Superior temporal gyrus (tissue), 1 donor: ENCODE measurements around the gene TMEM181.
"Not testable (repeated sequence)": the region's sequence is repeated elsewhere in the genome, so short reads cannot be mapped to it uniquely, and the experiment has no call there.

Experiments
- DNase-seq: peaks from one replicate; pipeline ENCODE4 v3.0.0-alpha.2; 2016; ENCODE audit errors: extremely low spot score

The TMEM181 gene

DNA sequence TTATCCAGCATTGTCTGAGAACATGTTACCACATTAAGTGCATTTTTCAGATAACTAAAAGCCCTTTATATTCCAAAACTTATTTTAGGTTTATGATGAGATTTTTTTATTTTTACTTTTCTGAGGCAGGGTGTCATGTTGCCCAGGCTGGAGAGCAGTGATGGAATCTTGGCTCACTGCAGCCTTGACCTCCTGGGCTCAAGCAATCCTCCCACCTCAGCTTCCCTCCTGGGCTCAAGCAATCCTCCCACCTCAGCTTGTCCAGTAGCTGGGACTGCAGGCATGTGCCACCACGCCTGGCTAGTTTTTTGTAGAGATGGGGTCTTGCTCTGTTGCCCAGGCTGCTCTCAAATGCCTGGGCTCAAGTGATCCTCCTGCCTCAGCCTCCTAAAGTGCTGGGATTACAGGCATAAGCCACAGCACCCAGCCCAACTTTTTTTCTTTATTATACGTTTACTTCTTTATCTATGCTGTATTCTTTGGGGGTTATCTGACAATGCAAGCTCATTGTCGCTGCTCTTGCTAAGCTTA lies 78.5 kb downstream of the TMEM181 start:
- DNase-seq: no peak

DNA sequence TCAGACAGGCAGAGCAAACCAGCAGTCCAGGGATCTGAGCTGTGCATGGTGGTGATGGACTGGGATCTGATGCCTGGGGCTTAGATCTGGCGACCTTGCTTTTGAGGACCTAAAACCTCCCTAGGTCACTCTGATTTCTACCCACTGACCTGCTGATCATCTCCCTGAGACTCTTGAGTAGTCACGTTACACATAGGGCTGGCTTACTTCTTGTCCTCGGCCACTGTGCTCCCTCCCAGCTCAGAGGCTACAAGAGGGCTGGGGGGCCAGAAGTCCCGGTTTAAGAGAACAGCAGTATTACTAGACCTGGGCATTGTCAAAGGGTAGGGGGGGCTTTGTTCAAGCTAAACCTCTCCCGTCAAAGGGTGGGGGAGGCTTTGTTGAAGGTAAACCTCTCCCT lies 79.2 kb downstream of the TMEM181 start:
- no peak for DNase-seq

DNA sequence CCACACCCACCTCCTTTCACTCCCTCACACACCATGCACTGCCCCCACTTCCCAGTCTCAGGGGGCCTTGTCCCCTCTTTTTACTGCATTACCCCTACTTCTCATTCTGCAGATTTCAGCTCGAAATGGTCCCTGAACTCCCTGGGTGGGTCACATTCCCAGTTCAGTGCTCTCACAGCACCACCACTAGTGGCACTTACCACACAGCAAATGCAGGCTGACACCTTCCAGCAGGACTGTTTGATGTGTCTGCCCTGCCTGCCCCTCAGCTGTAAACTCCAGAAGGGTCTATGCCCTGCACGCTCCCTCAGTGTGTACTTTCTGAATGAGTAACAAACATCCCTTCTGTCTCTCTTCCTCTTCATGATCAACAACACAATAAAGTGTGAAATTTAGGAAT lies 80.6 kb downstream of the TMEM181 start:
- DNase-seq: no peak

DNA sequence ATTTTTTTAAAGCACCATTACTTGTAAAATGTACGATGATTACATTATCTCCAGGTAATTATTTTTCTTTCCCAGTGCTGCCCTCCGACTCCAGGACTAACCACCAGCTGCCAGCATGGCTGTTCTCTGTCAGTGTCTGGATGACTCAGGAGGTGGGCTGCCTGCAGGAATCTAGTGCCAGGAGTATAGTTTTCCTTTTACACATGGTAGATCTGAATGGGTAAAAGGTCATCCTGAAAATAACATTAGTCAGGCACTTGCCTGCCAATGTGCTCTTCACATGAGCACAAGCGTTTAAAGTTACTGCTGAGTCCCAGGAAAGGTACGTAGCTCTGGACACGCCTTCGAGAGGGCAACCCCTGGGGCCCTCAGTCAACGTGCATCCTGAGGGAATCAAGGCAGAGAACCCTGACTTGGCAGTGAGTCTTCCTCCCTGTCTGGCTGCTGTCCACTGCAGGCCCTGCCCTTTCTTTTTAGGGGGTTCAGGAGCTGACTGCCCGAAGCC lies 82.3 kb downstream of the TMEM181 start:
- DNase-seq: no peak

DNA sequence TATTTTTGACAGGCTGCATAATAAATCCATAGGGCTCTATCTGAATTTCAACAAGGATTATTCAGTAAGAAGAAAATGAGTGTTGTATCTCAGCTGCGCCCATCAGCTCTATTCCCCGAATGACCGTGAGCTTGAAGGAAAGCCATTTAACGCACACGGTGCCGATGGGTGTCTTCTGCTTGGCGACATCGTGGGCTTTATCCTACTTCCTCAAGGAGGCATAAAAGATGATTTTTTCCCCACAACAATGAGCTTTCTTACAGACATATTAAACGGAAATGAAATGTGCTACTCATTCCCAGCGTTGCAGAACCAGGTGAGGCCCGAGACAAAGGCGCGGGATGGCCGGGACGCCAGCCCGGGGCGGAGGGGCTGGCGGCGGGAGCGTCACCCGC lies 83.9 kb downstream of the TMEM181 start:
- DNase-seq: no peak

DNA sequence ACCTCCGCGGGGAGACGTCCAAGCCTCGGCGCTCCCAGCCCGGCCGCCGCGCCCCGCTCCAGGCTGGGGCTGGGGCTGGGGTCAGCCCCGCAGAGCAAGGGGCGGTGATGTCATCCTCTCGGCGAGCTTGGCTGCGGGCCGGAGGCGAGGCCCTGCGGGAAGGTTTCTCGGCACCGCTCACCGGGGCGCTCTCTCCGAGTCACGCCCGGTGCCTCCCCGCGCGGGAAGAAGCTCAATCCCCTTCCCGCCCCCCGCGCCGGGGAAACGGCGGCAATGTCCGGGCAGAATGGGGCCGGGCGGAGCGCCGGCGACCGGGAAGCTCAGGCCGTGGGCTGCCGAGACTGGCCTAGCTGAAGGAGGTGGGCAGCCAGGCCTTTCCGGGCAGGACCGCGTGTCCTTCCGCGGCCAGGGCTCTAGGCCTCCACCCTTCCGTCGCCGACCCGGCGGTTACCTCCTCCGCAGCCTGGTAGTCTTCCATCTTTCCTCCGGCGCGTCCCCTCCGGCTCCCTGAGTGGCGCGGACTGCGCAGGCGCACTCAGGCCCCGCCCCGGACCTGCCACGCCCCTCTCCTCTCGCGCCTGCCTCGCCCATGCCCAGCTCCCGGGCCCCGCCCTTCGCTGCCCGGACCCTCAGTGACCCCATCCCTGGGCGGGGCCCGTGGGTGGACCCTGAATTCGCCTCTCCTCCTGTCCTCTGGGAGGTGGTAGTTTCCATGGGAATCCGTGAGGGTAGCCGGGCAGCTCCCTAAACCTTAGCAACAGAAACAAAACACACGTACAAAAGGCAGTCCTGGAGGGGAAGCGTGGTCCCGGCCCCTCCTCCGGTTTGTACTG lies 84.6 kb downstream of the TMEM181 start, which contains the start of gene DYNLT1:
DYNLT1 (minus strand) TSS at position 513 of the 833 bp plus-strand sequence; CDS start at position 478, 35 bp downstream.
- peak; percentile 90 for DNase-seq

DNA sequence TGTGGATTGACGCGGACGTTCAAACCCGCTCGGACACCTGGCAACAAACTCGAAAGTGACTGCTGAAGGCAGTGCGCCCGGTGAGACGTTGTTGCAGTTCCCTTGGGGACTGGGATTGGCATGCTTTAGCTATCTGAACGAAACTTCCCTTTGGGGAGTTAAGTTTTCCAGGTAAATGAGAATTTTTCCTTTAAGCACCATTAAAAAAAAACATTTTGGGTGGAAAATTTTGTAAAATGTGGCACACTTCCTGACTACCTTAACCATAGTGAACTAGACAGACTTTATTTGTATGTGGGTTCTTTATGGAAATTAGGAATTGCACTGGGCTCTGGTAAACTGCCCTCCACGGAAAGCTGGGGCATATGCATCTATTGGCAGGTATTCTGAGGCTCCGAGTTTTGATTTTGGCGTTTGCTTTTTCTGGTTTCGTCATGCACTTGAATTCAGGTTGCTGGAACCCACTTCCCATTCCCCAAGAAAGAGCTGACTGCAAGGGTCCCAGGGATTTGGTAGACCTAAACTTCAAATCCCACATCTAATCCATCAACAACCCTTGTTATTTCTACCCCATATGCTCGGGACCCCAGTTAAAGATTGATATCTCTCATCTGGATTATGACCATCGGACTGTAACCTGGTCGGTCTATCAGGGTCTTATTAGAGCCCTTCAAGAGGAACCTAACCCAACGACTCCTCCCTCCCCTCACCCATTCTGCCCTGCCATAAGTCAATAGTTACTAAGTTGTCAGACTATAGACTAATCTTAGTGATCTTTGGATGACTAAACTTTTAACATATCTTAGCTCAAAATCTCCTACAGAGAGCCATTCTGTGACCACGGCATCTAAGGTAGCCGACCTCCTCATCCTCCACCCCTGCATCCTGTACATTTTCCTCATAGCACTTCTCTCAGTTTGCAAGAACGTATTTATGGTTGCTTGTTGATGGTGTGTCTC lies 85.5 kb downstream of the TMEM181 start:
- peak; percentile 66 for DNase-seq

DNA sequence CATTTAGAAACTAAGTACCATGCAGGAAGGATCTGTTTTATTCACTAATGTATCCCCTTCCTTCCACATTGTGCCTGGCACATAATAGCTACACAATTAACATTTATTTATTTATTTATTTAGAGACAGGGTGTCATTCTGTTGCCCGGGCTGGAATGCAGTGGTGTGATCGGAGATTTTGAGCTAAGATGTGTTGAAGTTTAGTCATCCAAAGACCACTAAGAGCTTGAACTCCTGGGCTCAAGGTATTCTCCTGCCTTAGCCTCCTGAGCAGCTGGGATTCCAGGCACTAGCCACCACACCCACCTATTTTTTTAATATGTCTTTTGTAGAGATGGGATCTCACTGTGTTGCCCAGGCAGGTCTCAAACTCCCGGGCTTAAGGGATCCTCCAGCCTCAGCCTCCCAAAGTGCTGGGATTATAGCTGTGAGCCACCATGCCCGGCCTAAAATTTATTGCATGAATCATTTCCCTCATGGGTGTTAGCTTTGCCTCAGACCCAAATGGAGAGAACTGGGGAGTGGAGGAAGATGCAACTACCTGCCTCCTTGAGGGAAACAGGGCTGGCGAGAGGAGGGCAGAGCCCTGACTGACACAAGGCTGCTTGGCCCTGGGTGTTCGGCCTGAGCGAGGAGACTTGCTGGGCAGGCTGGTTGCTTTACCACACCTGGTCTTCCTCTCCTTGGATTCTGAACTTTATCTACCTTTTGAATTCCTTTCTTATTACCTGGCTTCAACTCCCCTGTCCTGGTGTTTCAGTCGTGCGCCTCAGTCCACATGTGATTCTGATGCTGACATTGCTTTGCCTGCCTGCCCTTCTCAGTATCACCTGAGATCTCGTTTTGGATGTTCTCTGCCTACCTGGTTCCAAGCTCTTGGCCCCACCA lies 86.4 kb downstream of the TMEM181 start:
- DNase-seq: no peak

DNA sequence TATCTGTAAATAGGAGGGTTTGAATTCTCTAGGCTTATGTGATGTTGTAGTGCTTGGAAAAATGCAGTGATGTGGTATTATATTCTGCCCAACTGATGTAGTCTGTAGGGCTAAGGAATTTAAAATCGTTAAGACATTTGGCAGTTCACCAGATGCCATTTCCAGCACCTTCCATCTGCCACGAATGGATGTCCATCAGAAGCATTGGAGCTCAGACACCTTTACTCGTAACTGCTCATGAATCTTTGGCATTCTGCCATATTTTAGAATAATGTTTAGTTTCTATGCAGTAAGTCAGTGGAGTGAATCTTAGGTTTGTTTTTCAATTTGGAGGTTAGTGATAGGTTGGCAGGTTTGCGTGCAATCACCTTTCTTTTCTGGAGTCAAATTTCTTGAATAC lies 87.6 kb downstream of the TMEM181 start:
- DNase-seq: no peak

DNA sequence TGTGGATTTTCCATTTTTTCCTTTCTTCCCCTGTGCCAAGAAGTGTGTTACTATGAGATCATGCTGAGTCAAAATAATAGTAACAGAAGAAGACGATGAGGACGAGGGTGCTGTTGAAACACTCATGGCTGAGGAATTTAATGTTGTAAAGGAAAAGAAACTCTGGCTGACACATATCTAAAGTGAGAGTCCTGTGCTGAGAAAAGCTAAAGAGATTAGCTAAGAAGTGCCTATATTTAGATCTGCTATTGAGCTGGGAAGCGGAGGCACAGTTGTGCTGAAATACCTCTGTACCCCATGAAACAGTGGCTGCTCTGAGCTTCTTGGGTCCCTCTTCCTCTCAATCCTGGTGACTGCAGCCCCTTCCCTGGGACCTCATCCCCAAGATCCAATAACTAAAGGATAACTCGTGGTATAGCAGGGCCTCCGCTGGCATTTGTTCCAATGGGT lies 88.8 kb downstream of the TMEM181 start:
- DNase-seq: no peak

DNA sequence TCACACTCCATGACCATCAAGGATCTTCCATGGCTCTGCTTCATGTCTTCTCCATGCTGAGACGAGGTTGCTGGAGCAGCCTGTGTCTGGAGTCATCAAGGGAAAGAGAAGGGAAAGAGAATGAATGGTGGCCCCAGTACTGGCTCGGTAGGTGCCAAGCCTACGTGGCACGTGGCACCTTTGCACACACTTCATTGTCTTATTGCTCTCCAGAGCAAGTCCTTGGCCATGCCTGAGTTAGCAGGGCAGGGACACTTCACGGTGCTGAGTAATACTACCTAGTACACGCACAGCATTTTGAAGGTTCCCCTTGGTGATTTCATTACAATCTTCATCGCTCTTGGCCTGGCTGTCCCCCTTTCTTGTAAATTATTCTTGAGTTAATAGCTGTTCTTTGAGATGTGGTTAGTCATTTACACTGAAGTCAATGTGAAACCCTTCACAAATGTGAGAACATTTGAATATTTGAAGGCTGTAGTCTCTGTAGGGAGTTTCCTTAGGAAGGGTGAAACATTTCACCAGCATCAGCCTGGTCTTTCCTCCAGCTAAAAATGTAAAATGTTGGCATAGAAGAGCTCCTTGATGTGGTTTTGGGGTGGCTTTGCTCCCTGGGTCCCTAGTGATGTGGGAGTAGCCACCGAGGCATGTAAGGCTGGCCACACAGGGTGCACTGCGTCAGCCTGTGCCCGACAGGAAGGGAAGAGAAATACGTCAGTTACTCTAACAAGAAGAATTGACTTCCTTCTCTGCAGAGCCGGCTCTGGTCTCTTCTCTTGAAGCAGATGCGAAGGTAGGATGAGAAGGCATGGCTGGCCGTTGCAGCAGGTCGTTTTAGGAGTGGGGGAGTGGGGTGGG lies 89.6 kb downstream of the TMEM181 start, which contains the start of gene SYTL3:
SYTL3 (plus strand) TSS at position 766 of the 855 bp plus-strand sequence. CDS start 13,215 bp downstream, outside the sequence.
- no peak for DNase-seq

DNA sequence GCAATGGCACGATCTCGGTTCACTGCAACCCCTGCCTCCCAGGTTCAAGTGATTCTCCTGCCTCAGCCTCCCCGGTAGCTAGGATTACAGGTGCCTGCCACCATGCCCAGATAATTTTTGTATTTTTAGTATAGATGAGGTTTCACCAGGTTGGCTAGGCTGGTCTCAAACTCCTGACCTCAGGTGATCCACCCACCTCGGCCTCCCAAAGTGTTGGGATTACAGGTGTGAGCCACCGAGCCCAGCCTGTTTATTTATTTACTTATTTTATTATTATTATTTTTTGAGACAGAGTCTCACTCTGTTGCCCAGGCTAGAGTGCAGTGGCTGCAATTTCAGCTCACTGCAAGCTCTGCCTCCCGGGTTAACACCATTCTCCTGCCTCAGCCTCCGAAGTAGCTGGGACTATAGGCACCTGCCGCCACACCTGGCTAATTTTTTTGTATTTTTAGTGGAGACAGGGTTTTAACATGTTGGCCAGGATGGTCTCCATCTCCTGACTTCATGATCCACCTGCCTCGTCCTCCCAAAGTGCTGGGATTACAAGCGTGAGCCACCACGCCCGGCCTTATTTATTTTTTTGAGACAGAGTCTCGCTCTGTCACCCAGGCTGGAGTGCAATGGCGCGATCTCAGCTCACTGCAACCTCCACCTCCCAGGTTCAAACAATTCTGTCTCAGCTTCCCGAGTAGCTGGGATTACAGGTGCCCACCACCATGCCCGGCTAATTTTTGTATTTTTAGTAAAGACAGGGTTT lies 92.3 kb downstream of the TMEM181 start:
- DNase-seq: not testable (repeated sequence)

DNA sequence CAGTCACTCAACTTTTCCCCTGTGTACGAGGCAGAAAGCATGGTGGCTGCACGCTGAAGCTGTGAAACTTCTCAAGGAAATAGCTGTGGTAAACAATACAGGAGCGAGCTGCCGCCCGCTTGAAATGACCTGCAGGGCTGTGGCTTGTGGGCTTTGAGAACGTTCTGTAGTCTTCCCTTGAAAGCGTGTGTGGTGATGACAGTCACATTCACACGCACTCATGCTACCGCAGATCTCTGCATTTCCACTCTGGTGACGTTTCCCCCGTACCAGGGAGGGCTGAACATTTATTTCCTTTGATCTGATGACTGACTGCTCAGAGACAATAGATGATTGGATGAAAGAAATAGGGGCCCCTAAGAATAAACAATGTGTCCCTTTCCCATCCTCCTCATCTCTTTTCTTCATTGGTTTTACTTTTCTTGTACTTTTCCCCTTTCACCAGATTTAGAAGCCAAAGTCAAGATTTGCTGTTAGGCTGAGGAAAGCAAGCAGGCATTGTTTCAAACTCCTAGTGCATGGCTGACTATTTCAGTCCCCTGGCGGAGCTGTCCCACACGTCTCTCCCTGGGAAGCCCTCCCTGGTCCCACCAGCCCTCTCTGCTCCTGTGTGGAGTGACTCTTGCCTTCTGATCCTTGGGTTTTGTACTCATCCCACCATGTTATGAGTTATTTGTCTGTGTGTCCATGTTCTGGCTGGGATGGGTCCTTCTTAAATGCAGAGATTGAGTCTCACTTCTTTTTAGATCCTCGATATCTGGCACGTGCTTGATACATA lies 93.9 kb downstream of the TMEM181 start:
- no peak for DNase-seq

DNA sequence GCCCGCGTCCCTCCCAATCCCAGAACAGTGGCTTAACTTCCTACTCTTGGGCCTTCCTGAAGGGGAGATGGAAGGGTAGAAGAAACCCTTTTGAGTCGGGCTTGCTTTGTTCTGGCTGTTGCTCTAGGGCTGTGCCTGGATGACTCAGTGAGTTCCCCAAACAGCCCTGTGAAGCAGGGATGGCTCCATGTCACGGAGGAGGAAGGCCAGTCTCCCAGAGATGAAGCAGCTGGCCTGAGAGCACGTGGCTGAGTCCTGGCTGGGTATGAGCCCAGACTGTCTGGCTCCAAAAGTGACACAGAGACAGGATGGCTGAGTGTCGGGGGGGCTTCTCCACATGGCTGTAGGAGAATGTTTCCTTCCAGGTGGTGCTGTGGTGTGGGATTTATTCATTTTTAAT lies 94.6 kb downstream of the TMEM181 start:
- DNase-seq: no peak

DNA sequence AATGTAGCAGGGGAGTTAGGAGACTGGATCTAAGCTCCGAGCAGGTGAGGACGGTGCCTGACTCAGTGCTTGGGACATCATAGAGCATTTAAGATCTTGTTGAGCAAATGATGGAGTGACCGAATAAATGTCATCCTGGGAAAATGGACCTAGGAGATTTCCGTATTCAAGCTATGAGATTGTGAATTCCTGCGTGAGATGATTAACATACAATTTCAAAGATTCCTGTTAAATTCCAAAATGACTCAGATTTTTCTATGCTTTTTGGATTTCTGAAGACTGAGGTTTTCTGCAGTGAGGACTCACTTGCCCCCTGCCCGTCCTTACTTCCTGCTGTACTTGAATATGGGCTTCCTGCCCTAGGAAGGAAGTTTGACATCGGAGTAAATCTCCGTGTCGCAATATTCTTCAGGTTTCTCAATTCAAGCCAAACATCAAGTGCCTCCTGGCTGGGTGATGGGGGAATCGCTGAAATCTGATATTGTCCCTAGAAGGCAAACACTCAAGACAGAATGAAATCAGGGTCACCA lies 95.1 kb downstream of the TMEM181 start:
- DNase-seq: no peak

DNA sequence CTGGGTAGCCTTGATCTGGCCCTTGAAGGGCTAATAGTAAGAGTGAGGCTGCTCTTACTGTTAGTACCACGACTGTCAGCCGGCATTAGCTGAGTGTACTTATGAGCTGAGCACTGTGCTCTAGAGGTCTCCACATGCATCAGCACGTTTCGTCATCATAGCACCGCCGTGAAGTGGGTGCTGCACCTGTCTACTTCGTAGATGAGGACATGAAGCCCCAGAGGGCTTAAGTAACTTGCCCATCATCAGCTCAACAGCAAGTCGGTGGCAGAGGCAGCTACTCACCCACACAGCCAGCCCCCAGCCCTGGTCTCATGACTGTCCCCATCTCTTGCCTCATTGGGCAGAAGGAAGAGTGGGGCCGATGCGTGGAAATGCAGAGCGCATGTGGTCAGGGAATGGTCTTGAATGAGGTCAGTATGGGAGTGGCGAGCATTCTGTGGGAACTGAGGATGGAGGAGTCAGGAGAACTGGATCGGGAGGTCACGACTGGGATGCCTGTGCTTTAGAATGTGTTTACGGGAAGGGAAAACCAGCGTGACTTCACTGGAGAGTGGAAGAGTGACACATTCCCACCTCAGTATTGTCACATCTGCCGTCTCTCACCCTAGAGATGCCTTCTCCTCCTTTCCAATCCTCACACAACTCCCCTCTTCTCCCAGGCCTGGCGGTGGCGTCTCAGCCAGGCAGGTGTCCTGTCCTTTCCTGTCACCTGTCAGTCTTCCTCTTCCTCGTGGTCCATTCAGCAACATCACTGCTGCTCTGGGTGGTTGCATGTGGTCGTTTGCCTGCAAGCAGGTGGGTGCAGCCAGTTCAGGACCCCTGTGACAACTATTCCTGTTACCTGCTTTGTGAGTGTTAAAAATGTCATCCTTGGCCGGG lies 95.9 kb downstream of the TMEM181 start:
- DNase-seq: no peak

DNA sequence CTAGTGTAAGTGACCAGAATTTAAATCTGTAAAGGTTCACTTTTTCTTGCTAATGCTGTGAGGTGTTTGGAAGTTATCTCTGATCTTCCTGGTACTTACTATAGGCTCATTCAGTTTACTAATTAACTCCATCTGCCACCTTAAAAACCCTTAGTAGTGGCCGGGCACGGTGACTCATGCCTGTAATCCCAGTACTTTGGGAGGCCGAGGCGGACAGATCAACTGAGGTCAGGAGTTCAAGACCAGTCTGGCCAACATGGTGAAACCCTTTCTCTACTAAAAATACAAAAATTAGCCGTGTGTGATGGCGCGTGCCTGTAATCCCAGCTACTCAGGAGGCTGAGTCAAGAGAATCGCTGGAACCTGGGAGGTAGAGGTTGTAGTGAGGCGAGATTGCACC lies 97.1 kb downstream of the TMEM181 start:
- not testable (repeated sequence) for DNase-seq
